HS-27A (cell line): ENCODE results near the gene GPR139.
A peak's percentile ranks its signal among the peaks of the same experiment; 100 is the strongest.

Source experiments
- DNase-seq: peaks from one replicate; pipeline ENCODE4 v3.0.0-alpha.2; 2012; ENCODE audit warnings: low read depth, missing footprints

GPR139 gene

DNA sequence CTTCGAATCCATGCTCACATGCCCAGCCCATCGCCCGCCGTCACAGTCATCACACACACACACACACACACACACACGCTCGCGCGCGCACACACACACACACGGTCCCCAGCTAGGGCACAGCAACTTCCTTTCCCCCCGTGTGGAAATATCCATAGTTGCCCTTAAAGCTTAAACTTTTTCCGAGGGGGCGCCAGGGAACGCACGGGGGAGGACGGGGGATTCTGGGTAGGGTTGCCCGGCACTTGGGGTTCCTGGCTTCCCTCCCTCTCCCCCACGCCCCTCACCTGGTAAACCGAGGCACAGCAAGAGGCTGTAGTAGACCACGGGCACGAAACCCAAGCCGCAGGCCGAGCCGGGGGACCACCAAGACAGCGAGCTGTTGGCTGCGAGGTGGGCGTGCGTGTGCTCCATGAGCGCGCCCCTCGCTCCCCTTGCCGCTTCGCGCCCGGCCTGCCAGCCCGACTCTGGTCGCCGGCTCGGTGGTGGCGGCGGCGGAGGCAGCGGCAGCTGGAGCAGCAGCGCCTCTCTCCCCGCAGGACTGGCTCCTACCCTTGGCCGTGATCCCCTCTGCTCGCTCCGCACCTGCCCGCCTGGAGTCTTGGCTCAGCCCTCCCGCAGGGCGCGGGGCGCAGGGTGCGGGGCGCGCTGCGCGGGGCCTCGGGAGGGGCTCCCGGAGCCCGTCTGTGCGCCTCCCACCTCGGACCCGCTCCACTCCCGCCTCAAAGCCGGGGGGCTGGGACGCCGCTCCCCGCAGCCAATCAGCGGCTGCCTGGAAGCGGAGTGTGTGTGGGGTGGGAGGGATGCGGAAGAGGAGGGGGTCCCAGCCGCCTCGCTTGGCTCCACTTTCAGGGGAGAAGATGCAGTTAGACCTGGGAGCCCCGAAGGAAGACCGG is at the start of gene GPR139:
Gene GPR139, minus strand, starts transcription at position 688 of the 896 bp plus-strand sequence. Its CDS starts 274 bp downstream, at position 414.
- DNase-seq = no peak

DNA sequence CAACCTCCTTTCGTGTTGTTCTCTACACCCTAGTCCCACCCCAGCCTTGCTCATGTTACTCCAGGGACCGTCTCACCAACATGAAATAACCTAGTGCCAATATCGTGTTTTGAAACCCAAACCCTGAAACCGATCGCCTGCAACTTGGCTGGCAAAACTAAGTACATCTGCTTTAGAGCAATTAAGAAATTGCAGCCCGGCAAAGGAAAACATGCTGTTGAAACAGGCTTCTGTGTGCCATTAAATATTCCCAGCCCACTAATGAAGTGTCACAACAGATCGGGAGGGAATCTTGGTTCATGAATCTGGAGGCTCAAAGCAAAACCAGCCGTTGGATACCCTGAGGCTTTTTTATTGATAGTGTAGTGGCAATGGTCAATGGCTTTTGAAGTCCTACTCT is 48.3 kb upstream of the GPR139 start:
- no peak for DNase-seq

DNA sequence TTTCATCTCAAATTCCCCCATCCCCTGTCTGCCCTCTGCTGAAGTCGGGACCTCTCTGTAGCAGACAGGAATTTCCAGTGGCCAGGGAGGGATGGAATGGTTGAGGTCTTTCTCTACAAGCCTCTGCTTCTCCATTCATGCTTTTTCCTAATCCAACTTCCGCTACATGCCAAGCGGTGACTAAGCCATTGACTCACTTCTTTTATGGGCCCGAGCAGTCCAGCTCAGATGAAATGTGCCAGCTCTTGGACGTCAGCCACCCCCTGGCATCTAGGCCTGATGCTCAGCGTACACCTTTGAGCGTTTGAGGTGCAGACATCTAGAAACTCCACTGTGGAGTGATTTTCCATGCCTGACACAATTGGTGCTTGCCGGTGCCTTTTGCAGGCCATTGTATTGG is 40.7 kb upstream of the GPR139 start:
- DNase-seq = peak; percentile 33

DNA sequence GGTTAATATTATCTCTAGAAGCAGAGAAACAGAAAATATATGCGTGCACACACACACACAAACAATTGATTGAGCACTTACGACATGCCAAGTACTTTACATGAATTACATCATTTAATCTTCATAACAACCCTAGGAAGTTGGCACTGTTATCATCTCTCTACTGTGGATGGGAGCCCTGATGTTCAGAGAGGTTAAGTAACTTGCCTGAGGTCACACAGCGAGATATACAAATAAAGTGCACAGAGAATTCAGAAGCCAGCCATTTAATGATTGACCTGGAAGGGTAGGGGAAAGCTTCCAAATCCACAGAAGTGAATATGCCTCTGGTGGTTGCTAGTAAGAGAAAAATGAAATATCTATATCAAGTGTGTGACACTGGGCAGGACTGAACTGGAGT is 37.5 kb upstream of the GPR139 start:
- DNase-seq = no peak

DNA sequence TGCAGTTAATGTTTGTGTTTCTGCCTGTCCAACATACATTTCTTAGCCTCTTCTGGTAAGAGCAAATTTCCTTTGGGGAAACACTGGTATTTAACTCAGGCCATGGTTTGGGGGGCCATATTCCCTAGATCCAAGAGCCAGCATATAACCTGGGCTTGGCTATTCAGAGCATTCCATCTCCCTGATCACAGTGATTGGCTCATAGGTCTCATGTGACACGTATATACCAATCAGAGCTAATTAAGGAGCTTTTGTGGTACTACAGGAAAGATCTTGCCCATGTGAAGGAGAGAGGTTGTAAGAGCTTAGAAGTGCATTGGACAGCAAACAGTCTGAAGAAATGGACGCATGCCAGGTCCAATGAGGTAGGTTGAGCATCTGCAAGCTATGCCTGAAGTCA is 33.4 kb upstream of the GPR139 start:
- DNase-seq = no peak

DNA sequence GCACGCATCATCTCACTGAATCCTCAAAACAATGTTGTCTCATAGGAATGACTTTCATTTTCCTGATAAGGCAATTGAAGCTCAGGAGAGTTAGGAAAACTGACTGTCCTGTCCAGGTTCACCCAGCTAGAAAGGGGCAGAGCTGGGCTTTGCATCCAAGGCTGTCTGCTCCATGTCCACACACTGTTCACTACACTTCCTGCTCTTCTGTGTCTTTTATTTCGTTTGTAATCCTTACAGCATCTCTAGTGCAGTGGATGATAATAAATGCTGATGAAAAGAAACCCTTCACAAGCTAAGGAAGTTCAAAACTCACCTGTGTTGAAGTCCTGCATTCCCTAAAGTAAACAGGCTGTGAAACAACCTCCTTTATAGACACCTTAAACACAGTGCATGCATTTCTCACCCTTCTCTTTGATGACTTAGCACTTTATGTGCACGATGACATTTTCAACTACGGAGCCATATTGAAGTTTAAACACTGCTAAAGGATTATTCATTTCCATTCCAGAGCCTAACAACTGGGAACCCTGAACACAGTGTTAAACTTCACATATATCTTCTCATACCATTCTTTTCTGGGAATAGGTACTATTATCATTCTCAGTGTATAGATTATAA is 31.0 kb upstream of the GPR139 start:
- no peak for DNase-seq

DNA sequence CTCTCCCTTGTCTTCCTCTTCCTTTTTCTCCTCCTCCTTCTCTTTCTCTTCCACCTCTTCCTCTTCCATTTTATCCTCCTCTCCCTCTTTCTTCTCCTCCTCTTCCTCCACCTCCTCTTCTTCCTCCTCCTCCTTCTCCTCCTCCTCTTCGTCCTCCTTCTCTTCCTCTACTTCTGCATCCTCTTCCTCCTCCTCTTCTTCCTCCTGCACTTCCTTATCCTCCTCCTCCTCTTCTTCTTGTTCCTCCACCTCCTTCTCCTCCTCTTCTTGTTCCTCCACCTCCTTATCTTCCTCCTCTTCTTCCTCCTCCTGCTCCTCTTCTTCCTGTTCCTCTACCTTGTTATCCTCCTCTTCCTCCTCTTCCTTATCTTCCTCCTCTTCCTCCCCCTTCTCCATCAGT is 28.8 kb upstream of the GPR139 start:
- DNase-seq = no peak

DNA sequence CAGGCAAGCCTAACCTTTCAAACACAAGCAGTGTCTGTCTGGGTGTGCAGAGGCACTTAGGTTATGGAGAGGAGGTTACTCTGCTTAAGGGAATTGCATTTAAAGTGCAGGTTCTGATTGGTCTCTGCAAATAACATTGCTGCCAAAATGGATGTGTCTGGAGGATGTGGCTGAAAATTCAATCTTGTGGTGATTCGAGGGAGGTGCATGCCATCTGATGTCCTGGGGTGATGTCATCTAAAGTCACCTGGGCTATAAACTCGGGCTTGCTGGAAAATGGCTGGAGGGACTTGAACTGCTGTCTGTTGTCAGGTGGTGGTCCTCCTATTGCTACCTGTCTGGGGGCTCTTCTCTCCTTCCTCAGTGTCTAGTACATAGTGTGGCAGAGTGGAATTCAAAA is 28.3 kb upstream of the GPR139 start:
- no peak for DNase-seq

DNA sequence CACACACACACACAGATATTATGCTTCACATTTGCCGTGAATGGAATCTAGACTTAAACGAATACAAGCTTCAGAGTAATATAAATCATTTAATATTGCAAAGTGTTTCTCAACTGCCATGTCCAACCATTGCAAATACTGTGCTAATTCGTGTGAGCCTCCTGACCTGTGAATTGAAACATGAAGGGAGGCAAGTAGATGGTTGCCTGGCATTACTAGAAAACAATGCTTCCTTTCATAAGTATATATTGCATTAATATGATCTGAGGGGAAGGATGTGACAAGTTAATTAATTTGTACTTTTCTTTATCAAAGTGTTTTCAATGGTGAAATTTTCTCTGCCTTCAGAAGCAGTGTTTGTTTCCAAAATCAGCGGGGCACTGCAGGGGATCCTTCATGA is 25.7 kb upstream of the GPR139 start:
- no peak for DNase-seq

DNA sequence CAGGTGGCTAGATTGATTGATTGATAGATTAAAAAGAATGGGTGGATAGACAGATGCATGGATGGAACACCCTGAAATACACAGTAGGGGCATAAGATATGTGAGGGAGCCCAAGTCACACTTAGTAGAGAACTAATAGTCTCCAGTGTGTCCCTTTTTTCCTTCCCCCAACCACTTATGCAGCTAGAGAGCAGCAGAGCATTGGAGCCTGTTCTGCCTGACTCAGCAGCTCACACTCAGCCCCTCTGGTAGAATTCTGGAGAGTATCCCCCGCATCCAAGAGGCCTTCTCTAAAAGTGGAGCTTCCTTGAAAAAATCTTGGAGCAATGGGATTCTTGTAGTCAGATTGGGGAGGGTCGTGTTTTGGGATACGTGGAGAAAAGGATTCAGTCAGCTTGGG is 20.5 kb upstream of the GPR139 start:
- no peak for DNase-seq

DNA sequence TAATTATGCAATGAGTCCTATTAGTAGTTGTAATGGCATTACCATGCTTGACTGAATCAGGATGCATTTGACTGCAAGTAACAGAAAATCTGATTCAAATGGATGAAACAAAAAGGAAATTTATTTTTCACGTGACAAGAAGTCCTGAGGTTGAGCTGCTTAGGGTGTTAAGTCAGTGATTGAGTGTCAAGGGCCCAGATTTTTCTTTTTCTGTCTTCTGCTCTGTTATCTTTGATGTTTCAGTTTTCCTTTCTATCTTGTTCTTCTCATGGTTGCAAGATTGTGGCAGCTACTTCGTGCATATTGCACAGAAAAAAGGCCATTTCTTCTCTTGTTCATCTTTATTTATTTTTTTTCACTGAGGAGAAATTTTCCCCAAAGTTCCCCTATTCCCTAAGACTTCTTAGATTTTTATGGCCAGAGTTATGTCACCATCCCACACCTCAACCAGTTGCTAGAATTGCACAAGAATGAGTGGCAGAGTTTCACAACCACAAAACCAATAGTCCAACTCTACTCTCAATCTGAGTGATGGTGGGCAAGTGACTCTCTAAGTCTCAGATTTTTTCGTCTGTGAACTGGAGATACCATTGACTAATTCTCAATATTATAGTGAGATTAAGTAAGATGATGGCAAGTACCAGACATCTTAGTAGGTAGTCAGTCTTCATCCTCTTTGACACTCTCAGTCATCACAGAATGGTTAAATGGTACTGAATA is 15.7 kb upstream of the GPR139 start:
- no peak for DNase-seq

DNA sequence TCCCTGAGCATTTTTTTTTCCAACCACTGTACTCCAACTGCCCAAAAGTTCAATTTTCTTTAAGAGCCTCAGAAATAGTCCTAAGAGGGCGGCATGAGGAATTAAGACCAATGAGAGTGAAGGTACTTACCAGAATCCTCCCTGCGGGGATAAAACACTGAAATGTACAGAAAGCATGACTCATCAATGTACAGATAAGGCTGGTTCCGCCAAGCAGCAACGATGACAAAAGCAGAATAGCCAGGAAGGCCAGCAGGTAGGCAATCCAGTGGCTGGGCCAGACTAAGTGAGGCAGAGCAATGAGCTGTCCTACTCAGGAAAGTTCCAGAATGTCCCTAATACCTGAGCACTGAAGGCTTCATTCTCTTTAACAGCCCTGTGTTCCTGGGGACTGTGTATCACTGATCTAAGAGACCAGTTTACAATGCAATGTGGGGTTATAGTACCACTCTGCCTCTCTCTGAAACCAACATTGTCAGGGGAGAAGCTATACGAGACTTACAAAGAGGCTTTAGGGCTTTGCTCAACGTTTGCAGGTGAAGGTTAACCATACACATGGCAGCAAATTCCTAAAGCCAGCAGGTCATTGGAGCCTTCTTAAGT is 11.0 kb upstream of the GPR139 start:
- no peak for DNase-seq

DNA sequence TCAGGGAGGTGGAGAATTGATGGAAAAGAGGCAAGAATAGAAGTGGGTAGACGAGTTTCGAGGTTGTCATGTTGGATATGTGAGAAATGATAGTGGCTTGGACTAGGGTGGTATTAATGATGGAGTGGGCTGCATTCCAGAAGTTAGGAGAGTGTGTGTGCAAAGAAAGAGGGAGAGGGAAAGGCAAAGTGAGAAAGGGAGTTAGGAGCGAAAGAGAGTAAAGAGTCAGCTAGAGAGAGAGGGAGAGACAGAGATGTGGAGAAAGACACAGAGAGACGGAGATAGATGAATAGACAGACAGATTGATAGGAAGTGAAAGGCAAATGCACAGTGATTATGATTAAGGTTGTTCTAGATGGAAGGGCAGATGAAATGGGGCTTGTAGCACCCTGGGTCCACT is 5.4 kb upstream of the GPR139 start:
- no peak for DNase-seq

DNA sequence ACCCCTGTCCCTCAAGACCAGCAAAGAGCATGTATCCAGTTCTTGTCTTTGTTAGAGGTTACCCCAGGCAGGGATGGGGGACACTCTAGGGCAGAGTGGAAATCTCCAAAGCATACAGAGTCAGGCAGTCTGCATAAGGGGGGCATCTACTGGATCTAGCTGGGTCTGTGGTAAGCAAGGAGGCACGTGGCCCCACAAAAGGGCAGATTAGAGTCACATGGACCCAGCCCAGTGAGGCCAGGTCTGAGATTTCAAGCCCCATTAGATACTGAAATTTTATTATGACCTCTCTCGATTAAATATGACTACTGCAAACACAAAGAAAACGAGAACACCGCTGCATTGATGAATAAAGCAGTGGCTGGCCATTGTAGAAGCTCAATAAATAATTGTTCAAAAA is 1.6 kb upstream of the GPR139 start:
- no peak for DNase-seq

DNA sequence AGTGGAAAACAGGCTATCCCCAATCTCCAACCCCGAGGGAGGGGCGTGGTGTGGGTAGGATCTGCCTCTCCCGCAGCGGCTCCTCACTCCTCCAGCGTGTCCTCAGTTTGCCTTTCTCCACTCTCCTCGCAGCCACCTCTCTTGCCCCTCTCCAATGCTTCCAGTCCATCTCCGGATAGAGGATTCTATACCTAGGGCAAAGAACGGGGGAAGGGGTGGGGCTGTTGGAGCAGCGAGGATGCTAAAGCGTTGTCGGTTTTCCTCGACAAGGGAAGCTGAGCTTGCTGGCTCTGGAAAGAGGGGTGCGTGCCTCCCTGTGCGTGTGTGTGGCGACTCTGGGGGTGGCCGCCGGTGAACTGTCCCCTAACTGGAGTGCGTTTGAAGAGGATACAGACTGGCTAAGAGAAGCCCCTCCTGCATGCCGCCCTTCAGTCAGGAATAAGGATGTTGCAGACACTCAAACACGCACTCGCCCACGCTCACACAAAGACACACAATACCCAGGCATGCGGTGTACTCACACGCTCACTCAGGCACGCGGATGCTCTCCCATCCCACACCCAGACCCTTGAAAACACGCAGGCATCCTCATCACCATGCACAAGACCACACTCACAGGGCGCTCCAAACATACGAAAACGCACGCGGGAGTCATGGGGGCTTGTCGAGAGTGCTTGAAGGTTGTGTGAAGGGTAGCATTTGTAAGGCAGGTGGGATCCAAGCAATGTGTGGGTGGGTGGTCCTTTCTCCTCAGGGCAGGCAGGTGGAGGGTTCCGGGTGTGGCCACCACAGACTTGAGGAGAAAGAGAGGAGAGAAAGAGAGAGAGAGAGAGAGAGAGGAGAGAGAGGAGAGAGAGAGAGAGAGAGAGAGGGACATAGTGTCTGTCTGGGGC is 655 bp upstream of the GPR139 start:
- DNase-seq = no peak

DNA sequence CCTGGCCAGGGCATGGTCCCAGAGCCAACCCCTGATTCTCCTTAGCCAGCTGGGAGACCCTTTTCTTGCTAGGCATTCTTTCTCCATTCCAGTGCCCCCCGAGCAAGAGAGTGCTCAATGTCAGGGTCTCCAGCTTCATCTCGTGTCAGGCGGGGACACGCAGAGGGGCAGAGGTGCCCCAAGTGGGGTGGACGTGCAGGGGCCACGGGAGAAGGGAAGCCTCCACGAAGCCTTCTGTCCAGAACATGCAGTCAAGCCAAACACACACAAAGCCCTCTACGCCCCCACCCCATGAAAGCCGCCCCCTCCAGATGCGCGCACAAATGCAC is 852 bp downstream of the GPR139 start:
- no peak for DNase-seq

DNA sequence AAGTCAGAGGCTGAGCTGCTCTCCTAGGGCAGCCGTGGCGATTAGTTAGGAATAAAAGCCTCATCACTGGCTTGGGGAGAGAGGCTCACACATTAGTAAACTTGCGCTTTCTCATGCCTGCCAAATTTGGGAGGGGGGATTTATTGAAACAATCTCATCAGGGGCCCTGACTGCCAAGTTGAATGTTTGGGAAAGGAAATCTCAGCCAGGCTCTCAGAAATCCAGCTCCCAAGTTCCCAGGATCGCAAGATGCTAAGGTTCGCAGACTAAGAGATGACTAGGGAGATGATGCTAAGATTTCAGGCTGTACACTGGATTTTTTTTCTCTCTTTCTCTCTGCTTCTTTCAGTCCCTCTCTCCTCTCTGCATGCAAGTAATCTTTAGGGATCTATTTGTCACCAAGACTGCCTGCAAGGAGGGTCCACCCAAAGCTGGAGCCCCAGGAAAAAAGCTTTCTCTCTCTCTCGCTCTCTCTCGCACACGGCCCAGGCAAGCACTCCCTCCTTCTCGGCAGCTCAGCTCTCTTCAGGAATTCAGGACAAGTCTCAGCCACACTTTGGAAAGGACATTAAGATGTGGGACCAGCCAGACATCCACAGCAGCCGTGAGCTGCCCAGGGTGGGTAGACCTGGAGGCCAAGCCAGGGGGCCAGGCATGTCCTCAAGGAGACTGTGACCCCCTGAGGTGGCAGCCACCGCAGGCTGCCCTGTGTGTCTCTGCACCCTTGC is 1.4 kb downstream of the GPR139 start:
- DNase-seq = no peak

DNA sequence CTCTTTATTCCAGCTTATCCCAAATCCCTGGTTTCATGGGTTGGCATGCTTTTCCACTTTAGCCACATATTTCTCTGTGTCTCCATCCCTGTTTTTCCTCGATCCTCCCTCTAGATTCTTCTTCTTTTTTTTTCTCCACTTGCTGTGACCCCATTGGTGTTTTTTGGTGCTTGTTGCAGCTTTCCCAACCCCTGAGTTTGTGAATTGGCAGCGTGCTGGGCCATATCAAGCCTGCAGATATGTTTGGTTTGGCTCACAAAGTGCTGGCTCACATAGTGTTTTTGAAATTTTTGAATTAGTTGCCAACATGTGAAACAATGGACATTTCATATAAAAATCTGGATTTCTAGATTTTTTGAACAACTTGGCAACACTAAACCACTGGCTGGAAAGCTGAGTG is 8.8 kb downstream of the GPR139 start:
- DNase-seq = no peak

DNA sequence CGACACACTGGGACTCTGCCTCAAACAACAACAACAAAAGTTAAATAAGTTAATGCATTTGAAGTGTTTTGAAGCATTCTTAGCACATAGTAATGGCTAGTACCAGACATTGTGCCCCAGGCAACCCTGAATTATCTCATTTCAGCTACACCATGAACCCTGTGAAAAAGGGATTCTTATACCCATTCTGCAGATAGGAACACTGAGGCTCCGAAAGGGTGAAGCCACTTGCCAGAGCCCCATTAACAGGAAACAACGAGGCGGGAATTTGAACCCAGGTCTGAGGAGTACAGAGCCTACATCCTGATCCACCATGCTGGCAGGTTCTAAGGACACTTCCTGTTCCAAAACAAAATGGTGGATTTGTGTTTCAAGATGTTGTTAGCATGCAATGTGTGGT is 9.2 kb downstream of the GPR139 start:
- no peak for DNase-seq

DNA sequence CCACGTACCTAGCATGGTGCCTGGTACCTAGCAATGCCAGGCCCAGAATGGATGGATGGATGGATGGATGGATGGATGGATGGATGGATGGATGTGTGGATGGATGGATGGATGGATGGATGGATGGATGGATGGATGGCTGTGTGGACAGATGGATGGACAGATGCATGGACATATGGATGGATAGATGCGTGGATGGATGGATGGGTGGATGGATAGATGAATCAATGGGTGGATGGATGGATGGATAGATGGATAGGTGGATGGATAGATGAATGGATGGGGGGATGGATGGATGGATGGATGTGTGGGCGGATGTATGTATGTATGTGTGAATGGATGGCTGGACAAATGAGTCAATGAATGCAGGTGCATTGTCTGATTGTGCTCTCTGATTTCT is 12.6 kb downstream of the GPR139 start:
- DNase-seq = no peak

DNA sequence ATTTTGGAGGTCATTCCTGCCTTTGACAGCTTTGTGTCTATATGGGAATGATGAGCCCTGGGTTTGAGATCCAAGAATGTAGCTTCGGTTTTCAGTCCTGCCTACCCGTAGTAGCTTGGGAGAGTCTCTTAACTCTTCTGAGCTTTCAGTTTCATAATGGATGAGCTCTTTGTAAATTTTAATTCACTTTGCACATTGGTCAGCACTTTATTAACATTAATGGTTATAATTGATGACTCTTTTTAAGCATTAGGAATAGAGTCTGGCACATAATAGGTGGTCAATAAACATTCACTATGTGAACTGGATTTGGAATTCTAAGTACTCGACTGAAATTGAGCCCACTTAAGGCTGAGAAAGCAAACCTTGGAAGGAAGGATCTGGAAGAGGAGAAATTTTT is 17.3 kb downstream of the GPR139 start:
- DNase-seq = no peak
